ENCODE data around the gene CLASP1. TPM values are rescaled to one million over a fixed set of nuclear protein-coding genes. Genes with fewer than 3 reads are reported as not detected.

CLASP1 gene
- polyA plus RNA-seq, 1 donor (not counting 4 experiments of a cell fraction or from before 2014, with no cell fraction given), result 16.7 TPM

DNA sequence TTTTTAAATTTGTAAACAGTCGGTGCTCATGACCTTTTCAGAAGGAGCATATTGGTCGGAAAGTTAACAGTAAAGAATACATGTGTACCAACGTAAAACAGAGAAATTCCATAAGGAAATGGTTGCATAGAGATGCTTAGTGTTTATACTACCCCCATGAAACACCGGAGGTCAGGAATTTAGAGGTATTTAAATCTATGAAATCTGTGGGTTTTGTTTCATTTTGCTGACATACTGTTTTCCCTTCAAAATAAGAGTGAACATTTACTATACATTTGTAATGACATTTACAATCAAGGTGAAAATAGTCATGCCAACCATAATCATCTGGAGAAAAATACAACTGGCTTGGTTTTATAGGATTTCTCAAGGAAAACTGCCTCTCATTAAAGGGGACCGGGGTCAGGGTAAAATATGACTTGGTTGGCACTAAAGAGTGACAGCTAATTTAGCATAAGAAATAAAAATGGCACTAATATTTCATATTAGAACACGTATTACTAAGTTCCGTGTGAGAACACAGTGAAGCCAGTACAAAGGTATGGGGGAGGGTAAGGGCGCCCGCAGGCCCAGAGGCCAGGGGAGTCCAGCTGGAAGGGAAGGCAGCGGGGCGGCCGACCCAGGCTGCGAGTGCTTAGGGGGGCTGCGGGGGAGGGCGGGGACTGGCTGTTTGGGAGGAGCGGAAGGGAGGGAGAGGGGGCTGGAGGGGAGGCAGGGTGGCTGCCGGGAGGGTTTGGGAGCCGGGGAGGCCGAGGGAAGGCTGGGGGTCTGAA is 119.6 kb downstream of the CLASP1 start:
- H3K4me2 ChIP-seq (ENCODE audit: control insufficient read depth, extremely low read depth, insufficient read depth, low read depth, low read length), result peak overlapping the region; percentile 73
- H3K36me3 ChIP-seq (ENCODE audit: control insufficient read depth in 2 of 2, extremely low read depth in 1 of 2, insufficient read depth in 2 of 2, low read length in 2 of 2), result peaks cover 6 to 8% of the 10 kb centered on the region in 2 experiments
- peak overlapping the region; percentile 96 for H3K9ac ChIP-seq (ENCODE audit: control insufficient read depth, extremely low read depth, insufficient read depth, low read length)
- dilution Hi-C loops (cut with MboI; ENCODE audit: extremely low pct_ligation_motif_present, low sequenced_read_pairs), result no loop called here
- peak overlapping the region; percentile 87 for H2AFZ ChIP-seq (ENCODE audit: control insufficient read depth, low read length)
- no peaks in the 10 kb centered on the region for H3K27me3 ChIP-seq (ENCODE audit: control insufficient read depth, extremely low read depth, insufficient read depth, low read length)
- H3K9me3 ChIP-seq (ENCODE audit: control insufficient read depth, low read depth, low read length), result no peaks in the 10 kb centered on the region
- TF ChIP-seq, protein P1, sequence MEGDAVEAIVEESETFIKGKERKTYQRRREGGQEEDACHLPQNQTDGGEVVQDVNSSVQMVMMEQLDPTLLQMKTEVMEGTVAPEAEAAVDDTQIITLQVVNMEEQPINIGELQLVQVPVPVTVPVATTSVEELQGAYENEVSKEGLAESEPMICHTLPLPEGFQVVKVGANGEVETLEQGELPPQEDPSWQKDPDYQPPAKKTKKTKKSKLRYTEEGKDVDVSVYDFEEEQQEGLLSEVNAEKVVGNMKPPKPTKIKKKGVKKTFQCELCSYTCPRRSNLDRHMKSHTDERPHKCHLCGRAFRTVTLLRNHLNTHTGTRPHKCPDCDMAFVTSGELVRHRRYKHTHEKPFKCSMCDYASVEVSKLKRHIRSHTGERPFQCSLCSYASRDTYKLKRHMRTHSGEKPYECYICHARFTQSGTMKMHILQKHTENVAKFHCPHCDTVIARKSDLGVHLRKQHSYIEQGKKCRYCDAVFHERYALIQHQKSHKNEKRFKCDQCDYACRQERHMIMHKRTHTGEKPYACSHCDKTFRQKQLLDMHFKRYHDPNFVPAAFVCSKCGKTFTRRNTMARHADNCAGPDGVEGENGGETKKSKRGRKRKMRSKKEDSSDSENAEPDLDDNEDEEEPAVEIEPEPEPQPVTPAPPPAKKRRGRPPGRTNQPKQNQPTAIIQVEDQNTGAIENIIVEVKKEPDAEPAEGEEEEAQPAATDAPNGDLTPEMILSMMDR (optimal IDR thresholded peaks at IDR 0.05 in 1 of 3, IDR thresholded peaks at IDR 0.05 in 1 of 3, conservative IDR thresholded peaks at IDR 0.05 in 1 of 3; ENCODE audit: extremely low read depth in 1 of 3, insufficient read depth in 2 of 3, low read length in 3 of 3), result no peak
- TF ChIP-seq EZH2 (IDR thresholded peaks at IDR 0.05; ENCODE audit: low read length), result no peak
- peak overlapping the region; percentile 100 for H3K27ac ChIP-seq (ENCODE audit: control insufficient read depth, insufficient read depth, low read length)
- no peak for DNase-seq (ENCODE audit: low read depth, low spot score)
- no peaks in the 10 kb centered on the region for H4K20me1 ChIP-seq (ENCODE audit: control insufficient read depth, extremely low read depth, insufficient read depth, low read length)
- peak overlapping the region; percentile 84 to 93 (median 85) for H3K4me3 ChIP-seq (ENCODE audit: control insufficient read depth in 2 of 3, extremely low read depth in 1 of 3, insufficient read depth in 2 of 3, low read depth in 1 of 3, low read length in 3 of 3)
- no peak for FAIRE-seq
- peaks cover 62% of the 10 kb centered on the region for H3K4me1 ChIP-seq (ENCODE audit: control insufficient read depth, extremely low read depth, insufficient read depth, low read length)
- peaks cover 35% of the 10 kb centered on the region for H3K79me2 ChIP-seq (ENCODE audit: control insufficient read depth, insufficient read depth, low read length)
- no peaks in the 10 kb centered on the region for H3K9me1 ChIP-seq (ENCODE audit: control insufficient read depth, extremely low read depth, insufficient read depth, low read length)

DNA sequence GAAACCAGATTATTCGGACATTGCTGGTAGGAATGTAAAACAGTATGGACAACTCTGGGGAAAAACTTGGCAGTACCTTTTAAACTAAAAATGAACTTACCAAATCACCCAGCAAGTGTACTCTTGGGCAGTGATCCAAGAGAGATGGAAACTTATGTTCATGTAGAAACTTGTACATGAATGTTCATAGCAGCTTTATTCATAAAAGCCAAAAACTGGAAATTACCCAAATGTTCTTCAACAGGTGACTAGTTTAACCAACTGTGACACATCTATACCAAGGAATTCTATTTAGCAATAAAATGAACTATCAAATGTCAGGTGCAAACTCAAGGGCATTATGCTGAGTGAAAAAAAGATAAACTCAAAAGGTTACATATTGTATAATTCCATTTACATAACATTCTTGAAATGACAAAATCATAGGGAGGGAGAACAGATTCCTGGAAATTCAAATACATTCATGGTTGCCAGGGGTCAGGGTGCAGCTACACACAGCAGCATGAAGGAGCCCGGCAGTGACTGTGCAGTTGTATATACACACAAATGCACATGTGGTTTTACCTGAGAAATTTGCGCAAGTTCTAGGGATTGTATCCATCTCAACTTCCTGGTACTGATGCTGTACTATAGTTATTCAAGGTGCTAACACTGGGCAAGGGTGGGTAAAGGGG is 122.1 kb downstream of the CLASP1 start:
- H3K27me3 ChIP-seq (ENCODE audit: control insufficient read depth, extremely low read depth, insufficient read depth, low read length), result no peaks in the 10 kb centered on the region
- H3K9me1 ChIP-seq (ENCODE audit: control insufficient read depth, extremely low read depth, insufficient read depth, low read length), result no peaks in the 10 kb centered on the region
- no peak overlapping the region for H3K9ac ChIP-seq (ENCODE audit: control insufficient read depth, extremely low read depth, insufficient read depth, low read length)
- DNase-seq (ENCODE audit: low read depth, low spot score) (peak; percentile 91), FAIRE-seq (no peak)
- peak overlapping the region in 2 of 3 experiments; percentile 25 to 41 for H3K4me3 ChIP-seq (ENCODE audit: control insufficient read depth in 2 of 3, extremely low read depth in 1 of 3, insufficient read depth in 2 of 3, low read depth in 1 of 3, low read length in 3 of 3)
- TF ChIP-seq, protein P1 (optimal IDR thresholded peaks at IDR 0.05 in 1 of 3, IDR thresholded peaks at IDR 0.05 in 1 of 3, conservative IDR thresholded peaks at IDR 0.05 in 1 of 3; ENCODE audit: extremely low read depth in 1 of 3, insufficient read depth in 2 of 3, low read length in 3 of 3), result no peak
- dilution Hi-C loops (cut with MboI; ENCODE audit: extremely low pct_ligation_motif_present, low sequenced_read_pairs), result no loop called here
- peaks cover 64% of the 10 kb centered on the region for H3K4me1 ChIP-seq (ENCODE audit: control insufficient read depth, extremely low read depth, insufficient read depth, low read length)
- H3K4me2 ChIP-seq (ENCODE audit: control insufficient read depth, extremely low read depth, insufficient read depth, low read depth, low read length), result peak overlapping the region; percentile 73
- H3K36me3 ChIP-seq (ENCODE audit: control insufficient read depth in 2 of 2, extremely low read depth in 1 of 2, insufficient read depth in 2 of 2, low read length in 2 of 2), result peaks cover 14 to 24% of the 10 kb centered on the region in 2 experiments
- peaks cover 30% of the 10 kb centered on the region for H3K79me2 ChIP-seq (ENCODE audit: control insufficient read depth, insufficient read depth, low read length)
- peak overlapping the region; percentile 88 for H3K27ac ChIP-seq (ENCODE audit: control insufficient read depth, insufficient read depth, low read length)
- no peak overlapping the region for H2AFZ ChIP-seq (ENCODE audit: control insufficient read depth, low read length)
- no peaks in the 10 kb centered on the region for H3K9me3 ChIP-seq (ENCODE audit: control insufficient read depth, low read depth, low read length)
- H4K20me1 ChIP-seq (ENCODE audit: control insufficient read depth, extremely low read depth, insufficient read depth, low read length), result no peaks in the 10 kb centered on the region

Data from keratinocyte (primary cell).